ENCODE data around the gene ZNF77. TPM values are rescaled to one million over a fixed set of nuclear protein-coding genes. Genes with fewer than 3 reads are reported as not detected.

The ZNF77 gene
- total RNA-seq, 6 experiments from 2014 or later = 1.1 to 1.5 (median 1.3) TPM

DNA sequence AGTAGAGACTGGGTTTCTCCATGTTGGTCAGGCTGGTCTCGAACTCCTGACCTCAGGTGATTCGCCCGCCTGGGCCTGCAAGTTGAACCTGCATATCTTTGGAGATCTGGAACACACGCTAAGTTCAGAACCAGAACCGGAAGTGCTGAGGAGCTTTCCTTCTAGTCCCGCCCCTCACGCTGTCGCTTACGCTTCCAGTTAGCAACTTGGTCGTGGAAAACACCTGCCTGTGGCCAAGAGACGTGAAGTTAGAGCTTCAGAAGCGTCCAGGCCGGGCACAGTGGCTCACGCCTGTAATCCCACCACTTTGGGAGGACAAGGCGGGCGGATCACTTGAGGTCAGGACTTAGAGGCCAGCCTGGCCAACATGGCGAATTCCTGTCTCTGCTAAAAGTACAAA is 59.0 kb downstream of the ZNF77 start:
- DNase-seq (no peak), ATAC-seq (no peak)
- TF ChIP-seq POLR2A (IDR thresholded peaks at IDR 0.05) = no peak
- TF ChIP-seq, protein P1, sequence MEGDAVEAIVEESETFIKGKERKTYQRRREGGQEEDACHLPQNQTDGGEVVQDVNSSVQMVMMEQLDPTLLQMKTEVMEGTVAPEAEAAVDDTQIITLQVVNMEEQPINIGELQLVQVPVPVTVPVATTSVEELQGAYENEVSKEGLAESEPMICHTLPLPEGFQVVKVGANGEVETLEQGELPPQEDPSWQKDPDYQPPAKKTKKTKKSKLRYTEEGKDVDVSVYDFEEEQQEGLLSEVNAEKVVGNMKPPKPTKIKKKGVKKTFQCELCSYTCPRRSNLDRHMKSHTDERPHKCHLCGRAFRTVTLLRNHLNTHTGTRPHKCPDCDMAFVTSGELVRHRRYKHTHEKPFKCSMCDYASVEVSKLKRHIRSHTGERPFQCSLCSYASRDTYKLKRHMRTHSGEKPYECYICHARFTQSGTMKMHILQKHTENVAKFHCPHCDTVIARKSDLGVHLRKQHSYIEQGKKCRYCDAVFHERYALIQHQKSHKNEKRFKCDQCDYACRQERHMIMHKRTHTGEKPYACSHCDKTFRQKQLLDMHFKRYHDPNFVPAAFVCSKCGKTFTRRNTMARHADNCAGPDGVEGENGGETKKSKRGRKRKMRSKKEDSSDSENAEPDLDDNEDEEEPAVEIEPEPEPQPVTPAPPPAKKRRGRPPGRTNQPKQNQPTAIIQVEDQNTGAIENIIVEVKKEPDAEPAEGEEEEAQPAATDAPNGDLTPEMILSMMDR (IDR thresholded peaks at IDR 0.05) = no peak
- no peaks in the 10 kb centered on the region for H3K9me3 ChIP-seq
- H3K4me1 ChIP-seq = no peaks in the 10 kb centered on the region
- H3K27me3 ChIP-seq = no peaks in the 10 kb centered on the region
- no peak overlapping the region for H3K4me3 ChIP-seq
- WGBS (ENCODE audit: insufficient coverage, low coverage, low lambda C conversion rate, missing lambda C conversion rate) = 73% methylated on average over 6 of the region's 17 CpGs
- no peaks in the 10 kb centered on the region for H3K36me3 ChIP-seq
- H3K27ac ChIP-seq = no peak overlapping the region
- intact Hi-C loops (cut with DNase I) = no loop called here

DNA sequence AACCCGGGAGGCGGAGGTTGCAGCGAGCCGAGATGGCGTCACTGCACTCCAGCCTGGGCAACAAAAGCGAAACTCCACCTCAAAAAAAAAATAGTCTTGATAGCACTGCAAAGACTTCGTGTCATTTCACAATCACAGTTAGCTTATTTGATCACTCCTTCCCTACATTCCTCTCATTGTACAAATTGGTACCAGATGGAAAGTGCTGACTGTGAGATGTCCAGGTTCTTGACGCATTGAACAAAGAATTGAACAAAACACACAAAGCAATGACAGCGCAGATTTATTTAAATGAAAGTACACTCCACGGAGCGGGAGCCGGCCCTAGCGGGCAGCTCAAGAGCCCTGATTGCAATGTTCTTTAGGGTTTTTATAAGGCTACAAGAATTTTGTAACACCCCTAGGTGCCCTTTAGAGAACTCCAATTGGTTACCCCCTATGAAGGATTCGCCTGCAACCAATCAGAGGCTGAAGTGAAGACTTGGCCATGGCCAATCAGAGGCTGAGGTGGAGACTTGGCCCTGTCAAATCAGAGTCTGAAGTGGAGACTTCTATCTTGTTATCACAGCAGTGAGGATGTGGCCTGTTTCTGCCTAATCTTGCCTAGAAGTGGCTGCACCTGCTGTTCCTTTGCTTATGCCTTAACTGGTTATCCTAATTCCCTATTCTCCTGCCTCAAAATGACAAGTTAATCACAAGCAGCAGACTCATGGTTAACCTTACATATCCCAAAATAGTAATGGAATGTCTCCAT is 60.9 kb downstream of the ZNF77 start:
- peaks cover 0 to 4% (median 0%) of the 10 kb centered on the region in 4 donors for H3K9me3 ChIP-seq
- no peak overlapping the region for H3K27ac ChIP-seq
- 88% methylated on average over 14 of the region's 14 CpGs for WGBS (ENCODE audit: insufficient coverage, low coverage, low lambda C conversion rate, missing lambda C conversion rate)
- TF ChIP-seq, protein P1 (IDR thresholded peaks at IDR 0.05) = no peak
- no peak for TF ChIP-seq POLR2A (IDR thresholded peaks at IDR 0.05)
- H3K36me3 ChIP-seq = no peaks in the 10 kb centered on the region
- intact Hi-C loops (cut with DNase I) = no loop called here
- no peak overlapping the region for H3K4me3 ChIP-seq
- no peak for ATAC-seq
- DNase-seq = no peak
- H3K27me3 ChIP-seq = no peaks in the 10 kb centered on the region
- no peaks in the 10 kb centered on the region for H3K4me1 ChIP-seq

Other genes starting within 250 kb of the ZNF77 start
- gene GNG7, start 242.3 kb downstream of the ZNF77 start, total RNA-seq = 1 to 10 TPM; 1.3 to 3.7 (median 2.3) TPM
- 1 to 10 TPM in 1 of 6 experiments, under 1 TPM in 1, not detected in 4; 0.19 to 1.6 TPM for gene DIRAS1, start 223.6 kb downstream of the ZNF77 start, total RNA-seq
- gene SLC39A3, start 205.0 kb downstream of the ZNF77 start, total RNA-seq = 10 to 100 TPM; 13.5 to 29.5 (median 19.6) TPM
- 10 to 100 TPM; 21.5 to 41.7 (median 23.7) TPM for gene SGTA, start 161.7 kb downstream of the ZNF77 start, total RNA-seq
- gene THOP1, start 159.5 kb downstream of the ZNF77 start, total RNA-seq = 10 to 100 TPM; 25.5 to 61.8 (median 33.0) TPM
- gene ZNF554, start 125.1 kb downstream of the ZNF77 start, total RNA-seq = 1 to 10 TPM; 1.4 to 2.5 (median 1.9) TPM
- gene ZNF555, start 103.5 kb downstream of the ZNF77 start, total RNA-seq = 1 to 10 TPM in 5 of 6 experiments, under 1 TPM in 1; 0.87 to 2.6 (median 2.1) TPM
- not detected for gene ZNF556, start 77.6 kb downstream of the ZNF77 start, total RNA-seq
- gene ZNF57, start 44.0 kb downstream of the ZNF77 start, total RNA-seq = 1 to 10 TPM in 5 of 6 experiments, under 1 TPM in 1; 0.98 to 2.9 (median 1.7) TPM
- 1 to 10 TPM; 2.3 to 8.9 (median 4.6) TPM for gene TLE6, start 32.6 kb upstream of the ZNF77 start, total RNA-seq
- 10 to 100 TPM in 2 of 6 experiments, 1 to 10 TPM in 4; 6.1 to 20.6 (median 9.3) TPM for gene TLE2, start 84.3 kb upstream of the ZNF77 start, total RNA-seq
- gene TLE5, start 117.5 kb upstream of the ZNF77 start, total RNA-seq = 100 to 1,000 TPM; 119 to 198 (median 152) TPM
- 10 to 100 TPM; 19.5 to 28.0 (median 22.4) TPM for gene GNA11, start 149.4 kb upstream of the ZNF77 start, total RNA-seq
- gene GNA15, start 191.1 kb upstream of the ZNF77 start, total RNA-seq = 1 to 10 TPM in 2 of 6 experiments, under 1 TPM in 4; 0.31 to 3.9 (median 0.83) TPM
- 1 to 10 TPM in 3 of 6 experiments, under 1 TPM in 3; 0.53 to 2.2 (median 0.97) TPM for gene S1PR4, start 233.8 kb upstream of the ZNF77 start, total RNA-seq
- gene NCLN, start 241.0 kb upstream of the ZNF77 start, total RNA-seq = 10 to 100 TPM; 32.0 to 59.9 (median 40.4) TPM